CD1c-positive myeloid dendritic cell (primary cell): ENCODE measurements around the gene LMNTD2.
A peak's percentile ranks its signal among the peaks of the same experiment; 100 is the strongest.
"Not testable (repeated sequence)": the region's sequence is repeated elsewhere in the genome, so short reads cannot be mapped to it uniquely, and the experiment has no call there.

ENCODE experiments used
- DNase-seq: peaks from one replicate; pipeline ENCODE4 v3.0.0-alpha.2; 2016; ENCODE audit errors: extremely low spot score

LMNTD2 gene

DNA sequence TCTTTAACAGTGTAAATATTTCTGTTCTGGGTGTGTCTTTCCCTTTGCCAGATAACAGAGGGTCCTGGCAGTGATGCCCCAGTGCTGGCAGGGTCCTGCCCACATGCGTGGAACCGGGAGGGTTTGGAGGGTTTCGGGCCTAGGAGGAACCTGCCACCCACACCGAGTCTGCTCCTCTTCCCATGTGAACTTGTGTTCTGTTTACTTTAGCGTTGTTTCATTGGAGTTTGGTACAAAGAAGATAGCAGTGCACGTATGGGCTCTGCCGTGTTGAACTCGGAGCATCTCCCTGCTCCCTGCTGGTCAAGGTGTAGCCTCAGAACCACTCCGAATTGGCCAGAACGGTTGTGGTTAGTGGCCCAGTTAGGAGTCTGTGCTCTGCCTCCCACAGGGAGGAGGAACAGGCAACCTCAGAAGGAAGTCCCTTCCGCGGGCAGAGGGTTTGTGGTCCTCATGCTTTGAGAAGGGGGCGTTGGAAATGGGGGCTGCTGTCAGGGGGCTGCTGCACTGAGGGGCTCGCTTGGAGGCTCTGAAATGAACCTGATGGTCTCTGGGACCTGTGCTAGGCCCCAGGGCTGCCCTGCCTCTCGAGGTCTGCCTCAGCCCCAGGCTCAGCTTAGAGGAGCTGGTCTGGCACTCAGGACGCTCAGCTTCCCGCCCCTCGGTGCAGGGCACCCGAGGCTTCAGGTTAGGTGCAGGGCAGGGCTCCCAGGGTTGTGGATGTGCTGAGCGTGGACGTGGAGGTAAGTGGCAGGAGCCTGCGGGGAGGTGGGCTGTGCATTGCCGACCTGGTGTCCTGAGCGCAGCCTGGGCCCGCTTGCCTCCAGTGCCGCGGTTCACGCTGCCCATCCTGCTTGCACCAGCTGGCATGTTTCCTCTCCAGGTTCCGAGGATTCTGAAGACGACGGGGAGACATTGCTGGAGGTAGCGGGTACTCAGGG lies 26.1 kb upstream of the LMNTD2 start:
- DNase-seq = peak; percentile 58

DNA sequence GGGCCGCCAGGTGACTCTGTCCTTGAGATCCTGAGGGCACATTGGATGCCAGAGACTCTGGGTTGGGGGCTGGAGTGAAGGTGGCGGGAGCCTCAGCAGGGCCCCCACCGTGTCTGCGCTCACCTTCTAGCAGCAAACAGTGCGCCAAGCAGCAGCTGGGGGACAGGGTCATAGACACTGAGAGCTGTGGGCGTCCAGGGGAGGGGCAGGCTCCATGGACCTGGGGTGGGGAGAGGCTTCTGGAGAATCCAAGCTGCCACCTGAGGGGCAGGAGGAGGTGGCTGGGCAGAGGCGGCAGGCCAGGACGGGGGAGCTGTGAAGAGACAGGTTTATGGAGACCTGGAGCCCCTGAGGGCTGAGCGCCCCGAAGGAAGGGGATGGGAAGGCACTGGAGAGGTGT lies 23.7 kb upstream of the LMNTD2 start:
- DNase-seq = no peak

GRCh38 chr11:581752-582151 lies 21.2 kb upstream of the LMNTD2 start:
- DNase-seq = no peak

DNA sequence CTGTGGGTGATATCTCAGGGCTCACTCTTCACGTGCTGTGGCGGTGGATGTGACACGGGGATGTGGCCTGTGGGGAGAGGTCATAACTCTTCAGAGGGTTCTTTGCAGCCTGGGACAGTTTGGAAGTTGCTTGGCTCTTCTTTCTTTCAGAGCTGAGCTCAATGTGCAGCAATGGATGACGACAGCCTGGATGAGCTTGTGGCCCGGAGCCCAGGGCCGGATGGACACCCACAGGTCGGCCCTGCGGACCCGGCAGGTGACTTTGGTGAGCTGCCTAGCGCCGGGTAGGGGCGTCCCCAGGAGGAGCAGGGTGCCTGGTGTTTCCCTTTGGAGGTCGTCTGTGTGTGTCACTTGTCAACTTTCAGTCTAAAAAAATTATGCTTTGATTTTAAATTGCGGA lies 20.8 kb upstream of the LMNTD2 start:
- DNase-seq = no peak

DNA sequence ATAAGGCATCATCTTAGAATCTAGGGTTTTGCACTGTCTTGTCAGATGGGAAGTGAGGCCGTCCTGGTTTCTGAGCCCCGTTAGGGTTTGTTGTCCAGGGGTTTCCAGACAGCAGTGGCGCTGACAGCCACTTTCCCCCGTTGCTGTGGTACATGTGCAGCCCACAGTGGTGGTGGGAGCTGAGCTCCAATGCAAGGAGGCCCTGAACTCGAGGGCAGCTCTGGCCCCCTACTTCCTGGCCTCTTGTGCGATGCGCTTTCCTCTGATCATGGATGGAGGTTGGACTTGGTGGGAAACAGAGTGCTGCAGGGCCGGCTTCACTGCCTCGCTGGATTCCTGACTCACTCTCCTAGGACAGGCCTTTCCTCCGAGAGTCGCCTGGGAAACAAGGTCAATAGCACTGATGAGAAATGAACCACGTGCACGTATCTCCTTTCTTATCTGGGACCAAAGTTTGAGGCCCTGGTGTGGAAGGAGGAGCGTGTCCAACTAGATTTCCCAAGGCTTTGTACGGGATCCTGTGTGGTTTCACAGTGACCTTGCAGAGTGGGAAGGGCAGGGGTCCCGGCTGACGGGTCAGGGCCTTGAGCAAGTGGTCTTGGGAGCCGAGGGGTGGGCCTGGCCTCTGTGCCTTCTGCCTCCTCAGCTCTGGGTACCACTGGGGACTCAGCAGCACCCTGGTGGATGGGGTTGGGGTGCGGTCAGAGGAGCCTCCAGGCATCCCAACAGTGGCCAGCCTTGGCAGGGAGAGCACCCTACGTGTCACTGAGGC lies 19.5 kb upstream of the LMNTD2 start:
- DNase-seq = no peak

DNA sequence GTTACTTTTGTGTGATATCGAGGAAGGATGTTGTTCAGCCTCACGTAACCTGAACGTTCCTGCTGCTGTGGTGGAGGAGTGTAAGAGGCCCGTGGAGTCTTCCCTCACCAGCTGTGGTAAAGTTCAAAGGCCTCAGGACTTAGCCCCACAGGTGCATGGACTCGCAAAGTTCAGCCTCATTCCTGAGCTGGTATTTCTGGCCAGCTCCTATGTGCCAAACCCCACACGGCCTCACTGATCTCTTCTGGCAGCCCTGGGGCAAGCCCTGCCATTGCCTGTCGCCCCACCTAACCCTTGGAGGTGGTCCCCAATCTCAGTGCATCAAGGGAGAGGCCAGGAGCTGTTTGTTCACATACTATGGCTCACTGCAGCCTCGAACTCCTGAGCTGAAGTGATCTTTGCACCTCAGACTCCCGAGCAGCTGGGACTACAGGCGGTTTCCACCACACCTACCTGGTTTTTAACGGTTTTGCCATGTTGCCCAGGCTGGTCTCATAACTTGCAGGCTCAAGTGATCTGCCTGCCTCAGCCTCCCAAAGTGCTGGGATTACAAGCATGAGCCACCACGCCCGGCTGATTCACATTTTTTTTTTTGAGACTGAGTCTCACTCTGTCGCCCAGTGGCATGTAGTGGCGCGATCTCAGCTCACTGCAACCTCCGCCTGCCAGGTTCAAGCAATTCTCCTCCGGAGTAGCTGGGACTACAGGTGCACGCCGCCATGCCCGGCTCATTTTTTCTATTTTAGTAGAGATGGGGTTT lies 17.9 kb upstream of the LMNTD2 start:
- no peak for DNase-seq

GRCh38 chr11:577611-577894 lies 17.0 kb upstream of the LMNTD2 start:
- no peak for DNase-seq

- DNase-seq = no peak
These were observed 16.5 kb upstream of the LMNTD2 start for GRCh38 chr11:576811-577610.

DNA sequence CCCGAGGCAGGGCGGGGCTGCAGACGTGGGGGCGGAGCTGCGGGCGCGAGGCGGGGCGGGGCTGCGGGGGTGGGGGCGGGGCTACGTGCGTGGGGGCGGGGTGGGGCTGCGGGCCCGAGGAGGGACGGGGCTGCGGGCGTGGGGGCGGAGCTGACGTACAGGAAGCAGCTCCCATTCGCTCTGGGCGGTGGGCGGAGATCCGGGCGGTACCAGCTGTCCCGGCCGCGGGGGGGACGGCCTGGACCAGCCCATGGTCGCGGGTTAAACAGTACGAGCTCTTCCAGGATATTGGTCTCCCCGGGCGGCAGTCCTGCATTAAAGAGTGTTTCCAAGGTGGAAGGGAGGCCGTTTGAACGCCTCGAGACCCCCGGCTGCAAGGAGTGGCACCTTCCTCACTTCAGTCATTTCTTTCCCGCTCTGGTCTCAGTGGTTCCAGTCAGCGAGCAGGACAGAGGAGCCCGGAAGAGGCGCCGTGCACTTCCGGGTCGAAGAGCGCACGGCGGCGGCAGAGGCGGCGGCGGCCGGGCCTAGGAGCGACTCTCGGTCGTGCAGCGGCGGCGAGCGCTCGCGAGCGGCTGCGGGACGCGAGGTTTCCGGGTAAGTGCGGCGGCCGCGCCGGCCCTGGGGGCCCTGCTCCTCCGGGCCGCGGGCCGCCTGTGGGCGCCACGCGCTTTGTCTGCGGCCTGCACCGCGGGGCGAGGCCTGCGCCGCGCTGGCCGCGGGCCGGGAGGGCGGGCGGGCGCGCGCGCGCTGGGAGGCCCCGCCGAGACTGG lies 15.6 kb upstream of the LMNTD2 start, which contains the start of gene PHRF1:
PHRF1 (plus strand) TSS at position 475 of the 773 bp plus-strand sequence. CDS start 5,043 bp downstream, outside the sequence.
- peak; percentile 94 for DNase-seq

DNA sequence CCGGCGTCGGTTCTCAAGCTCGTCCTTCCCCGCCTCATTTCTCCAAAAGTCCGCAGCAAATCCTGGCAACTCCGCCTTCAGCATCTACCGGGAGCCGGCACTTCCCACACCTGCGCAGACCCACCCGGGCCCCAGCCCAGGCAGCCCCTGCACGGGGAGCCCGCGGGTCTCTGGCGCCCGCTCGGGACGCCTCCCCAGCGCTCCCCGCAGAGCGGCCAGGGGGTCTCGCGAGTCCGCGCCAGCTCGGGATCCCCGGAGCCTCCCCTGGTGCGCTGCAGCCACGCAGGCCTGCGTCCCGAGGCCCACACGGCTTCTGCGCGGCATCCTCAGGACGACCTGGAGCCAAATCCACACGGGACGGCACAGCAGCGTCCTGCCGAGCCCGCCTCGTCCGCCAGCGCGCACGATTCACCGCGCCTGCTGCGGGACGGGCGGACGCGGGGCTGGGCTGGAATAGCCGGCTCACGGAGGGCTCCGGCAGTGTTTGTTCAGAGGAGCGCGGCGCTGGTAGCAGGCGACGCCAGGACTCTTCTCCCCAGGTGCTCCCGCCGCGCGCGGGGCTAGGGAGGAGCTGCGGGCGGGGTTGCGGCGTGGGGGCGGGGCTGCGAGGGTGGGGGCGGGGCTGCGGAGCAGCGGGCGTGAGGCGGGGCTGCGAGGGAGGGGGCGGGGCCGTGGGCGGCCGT lies 14.9 kb upstream of the LMNTD2 start:
- DNase-seq = peak; percentile 79

GRCh38 chr11:574632-575312 lies 14.2 kb upstream of the LMNTD2 start:
- no peak for DNase-seq

DNA sequence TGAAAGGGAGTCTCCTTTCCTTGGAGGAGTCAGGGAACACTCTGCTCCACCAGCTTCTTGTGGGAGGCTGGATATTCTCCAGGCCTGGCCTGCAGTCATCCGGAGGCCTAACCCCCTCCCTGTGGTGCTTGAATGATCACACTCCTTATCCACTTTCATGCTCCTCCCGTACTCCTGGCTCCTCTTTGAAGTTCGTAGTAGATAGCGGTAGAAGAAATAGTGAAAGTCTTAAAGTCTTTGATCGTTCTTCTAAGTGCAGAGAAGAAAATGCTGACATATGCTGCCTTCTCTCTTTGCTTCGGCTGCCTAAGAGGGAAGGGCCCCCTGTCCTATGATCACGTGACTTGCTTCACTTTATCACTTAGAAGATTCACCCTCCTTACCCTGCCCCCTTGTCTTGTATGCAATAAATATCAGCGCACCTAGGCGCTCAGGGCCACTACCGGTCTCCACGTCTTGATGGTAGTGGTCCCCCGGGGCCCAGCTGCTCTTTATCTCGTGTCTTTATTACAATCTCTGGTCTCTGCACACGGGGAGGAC lies 13.6 kb upstream of the LMNTD2 start:
- DNase-seq = not testable (repeated sequence)

DNA sequence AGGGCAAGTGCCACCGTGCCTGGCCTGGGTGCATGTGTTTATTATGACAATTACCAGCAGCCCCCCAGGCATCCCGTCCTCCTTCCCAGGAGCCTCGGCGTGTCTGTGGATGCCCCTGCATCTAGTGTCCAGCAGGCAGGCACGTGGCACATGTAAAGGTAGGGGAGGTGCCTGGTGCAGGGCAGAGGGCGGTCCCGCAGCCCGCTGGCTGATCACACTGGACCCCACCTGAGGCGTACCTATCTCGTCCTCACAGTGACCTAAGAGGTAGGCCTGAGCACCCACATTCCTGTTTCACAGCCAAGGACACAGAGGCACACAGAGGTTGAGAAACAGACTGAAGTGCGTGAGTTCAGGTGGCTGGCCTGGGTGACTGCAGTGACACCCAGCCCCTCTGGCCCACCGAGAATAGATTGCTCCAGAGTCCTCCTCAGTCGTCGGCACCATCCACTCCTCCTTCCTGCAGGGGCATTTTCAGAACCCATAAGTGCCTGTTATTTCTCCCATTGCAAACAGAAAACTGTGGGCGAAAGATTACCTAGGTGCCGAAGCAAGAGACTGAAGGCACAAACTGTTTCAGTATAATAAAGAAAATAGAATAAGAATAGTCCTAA lies 12.7 kb upstream of the LMNTD2 start:
- no peak for DNase-seq

GRCh38 chr11:571802-572185 lies 11.3 kb upstream of the LMNTD2 start:
- DNase-seq = no peak

DNA sequence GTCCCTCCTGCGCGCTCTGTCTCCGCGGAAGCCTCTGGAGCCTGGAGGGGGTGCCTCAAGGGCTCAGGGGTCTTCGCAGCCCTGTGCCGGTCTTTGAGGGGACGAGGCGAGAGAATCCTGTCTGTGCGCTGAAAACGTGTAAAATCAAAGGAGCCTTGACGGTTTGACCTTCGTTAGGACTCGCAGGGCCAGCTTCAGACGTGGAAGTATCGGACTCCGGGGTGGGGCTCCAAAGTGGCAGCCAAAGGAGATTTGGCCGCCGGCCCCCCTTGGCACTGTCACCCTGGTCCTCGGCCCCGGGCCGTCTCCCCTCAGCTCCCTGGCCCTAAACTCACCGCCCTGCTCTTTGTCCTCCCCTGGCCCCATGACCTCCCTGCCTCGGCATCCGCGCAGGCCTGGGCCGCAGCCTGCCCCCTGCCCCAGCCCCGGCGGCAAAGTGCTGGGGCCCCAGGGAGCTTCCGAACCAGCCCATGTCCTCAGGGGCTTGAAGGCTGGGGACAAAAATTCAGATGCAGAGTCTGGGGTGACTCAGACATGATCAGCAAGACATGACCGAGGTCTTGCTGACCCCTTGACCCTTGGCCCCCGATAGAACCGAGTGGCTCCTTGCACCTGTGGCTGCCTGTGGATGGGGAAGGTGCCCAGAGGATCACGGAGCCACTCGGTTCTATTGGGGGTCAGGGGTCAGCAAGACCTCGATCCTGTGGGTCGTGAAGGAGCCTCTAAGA lies 8.8 kb upstream of the LMNTD2 start:
- DNase-seq = no peak

- DNase-seq = peak; percentile 96
These were observed 8.0 kb upstream of the LMNTD2 start for GRCh38 chr11:568306-569157.

DNA sequence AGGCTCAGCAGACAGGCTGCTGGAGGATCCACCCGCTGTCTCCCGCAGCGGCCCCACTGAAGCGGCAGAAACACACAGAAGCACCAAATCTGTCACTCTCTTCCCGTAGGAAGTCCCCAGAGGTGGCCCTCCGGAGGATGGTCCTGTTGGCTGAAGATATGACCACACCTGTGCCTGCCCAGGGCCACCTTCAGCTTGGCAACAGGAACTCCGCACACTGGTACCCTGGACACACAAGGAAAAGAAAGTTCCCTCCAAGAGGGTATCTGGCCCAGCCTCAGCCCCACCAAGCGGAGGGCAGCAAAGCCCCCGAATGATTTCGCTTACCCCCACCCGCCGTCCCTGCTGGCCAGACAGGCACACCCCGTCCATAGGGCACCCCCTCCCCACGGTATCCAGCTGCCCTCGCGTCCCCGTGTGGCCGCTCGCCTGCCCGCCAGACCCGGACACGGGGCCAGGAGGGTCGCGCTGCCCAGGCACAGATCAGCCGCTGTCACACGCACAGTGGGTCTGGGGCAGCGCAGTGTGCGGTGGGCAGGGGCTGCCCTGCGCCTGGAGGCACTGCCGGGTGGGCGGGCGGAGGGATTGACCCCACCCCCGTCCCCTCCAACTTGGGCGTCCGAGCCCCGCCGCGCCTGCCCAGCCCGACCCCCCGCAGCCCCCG lies 7.2 kb upstream of the LMNTD2 start:
- no peak for DNase-seq
